ENCODE measurements around the gene GFOD2. TPM values are rescaled to one million over a fixed set of nuclear protein-coding genes. Genes with fewer than 3 reads are reported as not detected.

Gene GFOD2
- total and polyA plus RNA-seq, 2 of the 8 experiments (the other 6 are each of a cell fraction or from before 2014, with no cell fraction given), result 21.4 to 33.2 TPM

DNA sequence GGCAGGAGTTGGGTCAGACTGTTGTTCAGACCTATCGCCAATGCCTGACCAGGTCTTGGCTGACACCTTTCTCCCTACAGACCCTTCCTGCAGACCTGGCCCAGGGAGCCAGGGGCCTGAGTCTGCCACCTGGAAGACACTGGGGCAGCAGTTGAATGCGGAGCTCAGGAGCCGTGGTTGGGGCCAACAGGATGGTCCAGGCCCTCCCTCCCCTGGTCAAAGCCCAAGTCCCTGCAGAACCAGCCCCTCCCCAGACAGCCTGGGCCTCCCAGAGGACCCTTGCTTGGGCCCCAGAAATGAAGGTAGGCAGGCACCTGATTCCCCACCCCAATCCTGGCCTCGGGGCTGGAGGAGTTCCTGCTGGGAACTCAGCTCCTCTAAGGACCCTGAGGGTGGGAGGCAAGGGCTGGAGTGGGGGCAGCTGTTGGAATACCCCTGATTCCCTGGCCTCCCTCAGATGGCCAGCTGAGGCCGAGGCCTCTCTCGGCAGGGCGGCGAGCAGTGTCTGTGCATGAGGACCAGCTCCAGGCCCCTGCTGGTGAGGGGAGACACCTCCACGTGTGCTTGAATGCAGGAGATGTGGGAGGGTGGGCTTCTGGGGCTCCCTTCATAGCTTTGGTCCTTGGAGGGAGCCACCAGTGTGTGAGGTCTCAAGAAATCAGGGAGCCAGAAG, 62.6 kb downstream of the GFOD2 start:
- Histone ChIP-seq H3K14ac (ENCODE audit: insufficient read length) (no peak overlapping the region), H2BK120ac (replicated peaks; ENCODE audit: low read depth, low read length) (no peak overlapping the region), H3K36me3 (ENCODE audit: control insufficient read depth in 2 of 4, insufficient read depth in 4 of 4, low read length in 3 of 4) (peaks cover 0 to 4% (median 2%) of the 10 kb centered on the region in 4 experiments; a peak in 1 of 8 replicates), H2BK15ac (ENCODE audit: low read length) (no peak overlapping the region), H3K9me3 (ENCODE audit: insufficient read depth in 2 of 2, low read depth in 1 of 2, low read length in 1 of 2) (no peaks in the 10 kb centered on the region), H4K5ac (ENCODE audit: insufficient read length, low read depth, low read length) (no peak overlapping the region), H3K79me1 (ENCODE audit: low read depth, low read length) (no peaks in the 10 kb centered on the region; the same call in 1 of the 2 replicates), H4K20me1 (replicated peaks in 1 of 2; ENCODE audit: control insufficient read depth in 1 of 2, insufficient read depth in 2 of 2, low read length in 2 of 2) (peaks cover 3 to 14% of the 10 kb centered on the region in 2 experiments), H3K79me2 (ENCODE audit: control insufficient read depth in 1 of 2, insufficient read depth in 2 of 2, low read length in 2 of 2) (no peaks in the 10 kb centered on the region), H2AFZ (ENCODE audit: low read length) (no peak overlapping the region), H2BK5ac (ENCODE audit: low read depth, low read length) (no peak overlapping the region), H3K27me3 (replicated peaks in 1 of 4; ENCODE audit: control insufficient read depth in 3 of 4, extremely low read depth in 1 of 4, insufficient read depth in 3 of 4, low read length in 3 of 4) (peaks cover 0 to 13% (median 10%) of the 10 kb centered on the region in 4 experiments; a peak in 4 of 7 replicates), H3K4me1 (replicated peaks in 1 of 4; ENCODE audit: control insufficient read depth in 3 of 4, insufficient read depth in 4 of 4, low read length in 3 of 4) (peaks cover 0 to 11% (median 5%) of the 10 kb centered on the region in 4 experiments; a peak in 5 of 7 replicates), H3K18ac (ENCODE audit: extremely low read depth, low read length) (no peak overlapping the region), H3K27ac (ENCODE audit: low read depth, low read length) (no peak overlapping the region), H4K8ac (ENCODE audit: extremely low read depth, insufficient read depth, low read length) (no peak overlapping the region; the same call in 1 of the 2 replicates), H3K23me2 (ENCODE audit: low read depth, low read length) (peaks cover 19% of the 10 kb centered on the region), H3K9ac (replicated peaks in 1 of 4; ENCODE audit: extremely low read depth in 1 of 4, low read depth in 3 of 4, low read length in 3 of 4) (no peak overlapping the region), H3K56ac (replicated peaks; ENCODE audit: insufficient read length, low read depth, low read length) (no peak overlapping the region), H2BK20ac (ENCODE audit: low read length) (no peak overlapping the region), H2BK12ac (ENCODE audit: low read depth, low read length) (no peak overlapping the region), H4K91ac (replicated peaks; ENCODE audit: insufficient read length, low read length) (no peak overlapping the region), H3K23ac (ENCODE audit: insufficient read length) (no peak overlapping the region), H2AK5ac (ENCODE audit: low read depth, low read length) (no peak overlapping the region), H3K4me2 (ENCODE audit: insufficient read depth in 1 of 2, low read depth in 2 of 2, low read length in 2 of 2) (no peak overlapping the region), H3K4me3 (ENCODE audit: extremely low read depth in 1 of 4, insufficient read depth in 2 of 4, low read depth in 3 of 4, low read length in 4 of 4) (no peak overlapping the region), H3K4ac (replicated peaks; ENCODE audit: insufficient read length, low read depth, low read length) (no peak overlapping the region)
- CTCF ChIA-PET (ENCODE audit: partially characterized antibody), result interaction anchor here (1.0 to 13.7 kb wide), 4 partner anchors 11 to 142 kb away, joined by 4 to 202 read pairs (median 16); partner anchors contain the start of gene CARMIL2
- DNase-seq (ENCODE audit: low read depth in 1 of 2, low spot score in 2 of 2), result no peak
- FAIRE-seq, result no peak
- POLR2A ChIA-PET (ENCODE audit: partially characterized antibody), result interaction anchor here (0.6 to 1.8 kb wide), 5 partner anchors 94 to 278 kb away, joined by 3 to 4 read pairs (median 3); partner anchors contain the start of gene CTCF
- WGBS, 2 experiments (ENCODE audit: extremely low coverage in 1 of 2, insufficient coverage in 1 of 2, insufficient read length in 1 of 2, insufficient replicate concordance in 2 of 2, low coverage in 1 of 2, low lambda C conversion rate in 2 of 2, missing lambda C conversion rate in 1 of 2), result 89% methylated on average over 8 of the region's 9 CpGs; no CpG with 5 or more reads in 1 of the 2 experiments
- no peak for TF ChIP-seq EZH2 (IDR thresholded peaks at IDR 0.05; ENCODE audit: low read depth, low read length, severe bottlenecking)
- TF ChIP-seq ZNF274 (IDR thresholded peaks at IDR 0.05; ENCODE audit: borderline replicate concordance, extremely low read depth, low read length), result no peak
- no peak for TF ChIP-seq SIX5 (IDR thresholded peaks at IDR 0.05; ENCODE audit: low read depth, low read length)
- TF ChIP-seq TCF12 (IDR thresholded peaks at IDR 0.05; ENCODE audit: low read depth, low read length), result no peak
- TF ChIP-seq, protein P1, sequence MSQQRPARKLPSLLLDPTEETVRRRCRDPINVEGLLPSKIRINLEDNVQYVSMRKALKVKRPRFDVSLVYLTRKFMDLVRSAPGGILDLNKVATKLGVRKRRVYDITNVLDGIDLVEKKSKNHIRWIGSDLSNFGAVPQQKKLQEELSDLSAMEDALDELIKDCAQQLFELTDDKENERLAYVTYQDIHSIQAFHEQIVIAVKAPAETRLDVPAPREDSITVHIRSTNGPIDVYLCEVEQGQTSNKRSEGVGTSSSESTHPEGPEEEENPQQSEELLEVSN (IDR thresholded peaks at IDR 0.05), result no peak
- TF ChIP-seq POLR2A (IDR thresholded peaks at IDR 0.05; ENCODE audit: control extremely low read depth in 1 of 2, low read depth in 2 of 2, low read length in 2 of 2), result no peak
- no peak for TF ChIP-seq SAP30 (IDR thresholded peaks at IDR 0.05; ENCODE audit: insufficient read depth, insufficient replicate concordance, low read length)
- TF ChIP-seq CEBPB (IDR thresholded peaks at IDR 0.05; ENCODE audit: low read depth, low read length), result no peak
- no peak for TF ChIP-seq SP1 (IDR thresholded peaks at IDR 0.05; ENCODE audit: low read depth, low read length)
- TF ChIP-seq TBP (IDR thresholded peaks at IDR 0.05; ENCODE audit: low read depth, low read length), result no peak
- TF ChIP-seq BACH1 (IDR thresholded peaks at IDR 0.05; ENCODE audit: low read length), result no peak
- TF ChIP-seq, protein P2, sequence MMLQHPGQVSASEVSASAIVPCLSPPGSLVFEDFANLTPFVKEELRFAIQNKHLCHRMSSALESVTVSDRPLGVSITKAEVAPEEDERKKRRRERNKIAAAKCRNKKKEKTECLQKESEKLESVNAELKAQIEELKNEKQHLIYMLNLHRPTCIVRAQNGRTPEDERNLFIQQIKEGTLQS (IDR thresholded peaks at IDR 0.05; ENCODE audit: insufficient read depth, low read depth, low read length), result no peak

Data from H1 (cell line).